ENCODE results near the gene COX4I1.

COX4I1 gene

GRCh38 chr16:85774811-85775210 lies 24.7 kb upstream of the COX4I1 start:
- in situ Hi-C loops (cut with HindIII; ENCODE audit: low pct_unique_long_range_greater_than_20kb, low sequenced_read_pairs): no loop called here
- no peak for DNase-seq (ENCODE audit: low read depth in 1 of 2, low spot score in 1 of 2)
- TF ChIP-seq JUND (IDR thresholded peaks at IDR 0.05; ENCODE audit: low read depth): no peak

GRCh38 chr16:85777583-85778310 lies 21.7 kb upstream of the COX4I1 start:
- in situ Hi-C loops (cut with HindIII; ENCODE audit: low pct_unique_long_range_greater_than_20kb, low sequenced_read_pairs): no loop called here
- peak; percentile 97 to 99 for DNase-seq (ENCODE audit: low read depth in 1 of 2, low spot score in 1 of 2)
- TF ChIP-seq JUND (IDR thresholded peaks at IDR 0.05; ENCODE audit: low read depth): no peak

- peak in 1 of 2 experiments; percentile 75 for DNase-seq (ENCODE audit: low read depth in 1 of 2, low spot score in 1 of 2)
- TF ChIP-seq JUND (IDR thresholded peaks at IDR 0.05; ENCODE audit: low read depth): no peak
- in situ Hi-C loops (cut with HindIII; ENCODE audit: low pct_unique_long_range_greater_than_20kb, low sequenced_read_pairs): no loop called here
These were observed 20.6 kb upstream of the COX4I1 start for GRCh38 chr16:85778873-85779272.

GRCh38 chr16:85780281-85780680 lies 19.2 kb upstream of the COX4I1 start:
- in situ Hi-C loops (cut with HindIII; ENCODE audit: low pct_unique_long_range_greater_than_20kb, low sequenced_read_pairs): no loop called here
- no peak for TF ChIP-seq JUND (IDR thresholded peaks at IDR 0.05; ENCODE audit: low read depth)
- DNase-seq (ENCODE audit: low read depth in 1 of 2, low spot score in 1 of 2): no peak

GRCh38 chr16:85781156-85781555 lies 18.3 kb upstream of the COX4I1 start:
- no peak for TF ChIP-seq JUND (IDR thresholded peaks at IDR 0.05; ENCODE audit: low read depth)
- in situ Hi-C loops (cut with HindIII; ENCODE audit: low pct_unique_long_range_greater_than_20kb, low sequenced_read_pairs): no loop called here
- peak; percentile 87 to 91 for DNase-seq (ENCODE audit: low read depth in 1 of 2, low spot score in 1 of 2)

GRCh38 chr16:85781695-85782370 lies 17.7 kb upstream of the COX4I1 start:
- peak; percentile 89 to 95 for DNase-seq (ENCODE audit: low read depth in 1 of 2, low spot score in 1 of 2)
- TF ChIP-seq JUND (IDR thresholded peaks at IDR 0.05; ENCODE audit: low read depth): no peak
- in situ Hi-C loops (cut with HindIII; ENCODE audit: low pct_unique_long_range_greater_than_20kb, low sequenced_read_pairs): no loop called here

GRCh38 chr16:85782451-85782850 lies 17.0 kb upstream of the COX4I1 start:
- TF ChIP-seq JUND (IDR thresholded peaks at IDR 0.05; ENCODE audit: low read depth): no peak
- in situ Hi-C loops (cut with HindIII; ENCODE audit: low pct_unique_long_range_greater_than_20kb, low sequenced_read_pairs): no loop called here
- peak in 1 of 2 experiments; percentile 53 for DNase-seq (ENCODE audit: low read depth in 1 of 2, low spot score in 1 of 2)

GRCh38 chr16:85783441-85783840 lies 16.1 kb upstream of the COX4I1 start:
- no peak for TF ChIP-seq JUND (IDR thresholded peaks at IDR 0.05; ENCODE audit: low read depth)
- DNase-seq (ENCODE audit: low read depth in 1 of 2, low spot score in 1 of 2): no peak
- in situ Hi-C loops (cut with HindIII; ENCODE audit: low pct_unique_long_range_greater_than_20kb, low sequenced_read_pairs): no loop called here

- DNase-seq (ENCODE audit: low read depth in 1 of 2, low spot score in 1 of 2): no peak
- TF ChIP-seq JUND (IDR thresholded peaks at IDR 0.05; ENCODE audit: low read depth): no peak
These were observed 14.7 kb upstream of the COX4I1 start for GRCh38 chr16:85784813-85785212.

GRCh38 chr16:85785927-85786326 lies 13.6 kb upstream of the COX4I1 start:
- no peak for TF ChIP-seq JUND (IDR thresholded peaks at IDR 0.05; ENCODE audit: low read depth)

More at GRCh38 chr16:85784813-85785212, 14.7 kb upstream of the COX4I1 start:
- in situ Hi-C loops (cut with HindIII; ENCODE audit: low pct_unique_long_range_greater_than_20kb, low sequenced_read_pairs): no loop called here

GRCh38 chr16:85788819-85789218 lies 10.7 kb upstream of the COX4I1 start:
- no peak for DNase-seq (ENCODE audit: low read depth in 1 of 2, low spot score in 1 of 2)
- no peak for TF ChIP-seq JUND (IDR thresholded peaks at IDR 0.05; ENCODE audit: low read depth)
- in situ Hi-C loops (cut with HindIII; ENCODE audit: low pct_unique_long_range_greater_than_20kb, low sequenced_read_pairs): no loop called here

More at GRCh38 chr16:85785927-85786326, 13.6 kb upstream of the COX4I1 start:
- in situ Hi-C loops (cut with HindIII; ENCODE audit: low pct_unique_long_range_greater_than_20kb, low sequenced_read_pairs): no loop called here
- DNase-seq (ENCODE audit: low read depth in 1 of 2, low spot score in 1 of 2): no peak

- DNase-seq (ENCODE audit: low read depth in 1 of 2, low spot score in 1 of 2): no peak
- TF ChIP-seq JUND (IDR thresholded peaks at IDR 0.05; ENCODE audit: low read depth): no peak
- in situ Hi-C loops (cut with HindIII; ENCODE audit: low pct_unique_long_range_greater_than_20kb, low sequenced_read_pairs): no loop called here
These were observed 9.7 kb upstream of the COX4I1 start for GRCh38 chr16:85789773-85790172.

GRCh38 chr16:85793662-85794298 lies 5.7 kb upstream of the COX4I1 start:
- DNase-seq (ENCODE audit: low read depth in 1 of 2, low spot score in 1 of 2): no peak
- in situ Hi-C loops (cut with HindIII; ENCODE audit: low pct_unique_long_range_greater_than_20kb, low sequenced_read_pairs): no loop called here
- TF ChIP-seq JUND (IDR thresholded peaks at IDR 0.05; ENCODE audit: low read depth): no peak

Measured in T47D (cell line).